Astrocyte (in vitro differentiated cells and primary cell): ENCODE results near the gene SMIM24. TPM values are rescaled to one million over a fixed set of nuclear protein-coding genes. Genes with fewer than 3 reads are reported as not detected.

Experiments used
- DNase-seq: peaks from one replicate; pipeline ENCODE4 v3.0.0-alpha.2; 2010; ENCODE audit warnings: low read depth
- FAIRE-seq: peaks from 2 replicates; lab custom pipeline; 2011; peaks lifted over from hg19 to GRCh38; lab: Jason Lieb, UNC
- H2AFZ ChIP-seq: 2 replicates; pipeline ENCODE4 v1.6.0; 2012; ENCODE audit warnings: low read depth, low read length, inconsistent platforms
- H3K27ac ChIP-seq: 2 replicates; pipeline ENCODE4 v1.5.1; 2011; ENCODE audit warnings: low read depth, low read length, inconsistent platforms
- H3K27me3 ChIP-seq: 2 replicates; pipeline ENCODE4 v1.6.0; 2011; ENCODE audit warnings: low read length, inconsistent platforms; ENCODE audit not compliant: insufficient read depth
- H3K36me3 ChIP-seq: 2 replicates; pipeline ENCODE4 v1.5.1; 2011; ENCODE audit warnings: low read length, inconsistent platforms; ENCODE audit not compliant: insufficient read depth
- H3K4me1 ChIP-seq: 2 replicates; pipeline ENCODE4 v1.5.1; 2011; ENCODE audit warnings: low read length, inconsistent platforms; ENCODE audit not compliant: insufficient read depth
- H3K4me2 ChIP-seq: 2 replicates; pipeline ENCODE4 v1.6.0; 2012; ENCODE audit warnings: low read length, inconsistent platforms
- H3K4me3 ChIP-seq: 2 replicates; pipeline ENCODE4 v1.5.1; 2011; ENCODE audit warnings: low read depth, mild to moderate bottlenecking, low read length, inconsistent platforms; ENCODE audit not compliant: insufficient read depth
- H3K79me2 ChIP-seq: 2 replicates; pipeline ENCODE4 v1.6.0; 2012; ENCODE audit warnings: mild to moderate bottlenecking, low read length, inconsistent platforms; ENCODE audit not compliant: insufficient read depth
- H3K9ac ChIP-seq: 2 replicates; pipeline ENCODE4 v1.6.0; 2012; ENCODE audit warnings: mild to moderate bottlenecking, low read length, inconsistent platforms
- H3K9me3 ChIP-seq: 2 replicates; pipeline ENCODE4 v1.5.1; 2012; ENCODE audit warnings: low read depth, mild to moderate bottlenecking, low read length, inconsistent platforms; ENCODE audit not compliant: insufficient read depth
- H4K20me1 ChIP-seq: 2 replicates; pipeline ENCODE4 v1.6.0; 2012; ENCODE audit warnings: low read length, inconsistent platforms; ENCODE audit not compliant: insufficient read depth
- H3K27ac Mint-ChIP-seq: one replicate; pipeline ENCODE4 v1.8.0; 2021; ENCODE audit warnings: mild to moderate bottlenecking, mixed read lengths; ENCODE audit not compliant: unreplicated experiment
- H3K27me3 Mint-ChIP-seq: one replicate; pipeline ENCODE4 v1.8.0; 2021; ENCODE audit warnings: low read depth, mixed read lengths; ENCODE audit not compliant: unreplicated experiment
- H3K36me3 Mint-ChIP-seq: one replicate; pipeline ENCODE4 v1.8.0; 2021; ENCODE audit warnings: low read depth, mixed read lengths; ENCODE audit not compliant: unreplicated experiment
- H3K4me1 Mint-ChIP-seq: one replicate; pipeline ENCODE4 v1.8.0; 2021; ENCODE audit warnings: low read depth, mixed read lengths; ENCODE audit not compliant: unreplicated experiment
- H3K4me3 Mint-ChIP-seq: one replicate; pipeline ENCODE4 v1.8.0; 2021; ENCODE audit warnings: mild to moderate bottlenecking, moderate library complexity, mixed read lengths; ENCODE audit not compliant: unreplicated experiment
- H3K9me3 Mint-ChIP-seq: one replicate; pipeline ENCODE4 v1.8.0; 2021; ENCODE audit warnings: mild to moderate bottlenecking, mixed read lengths; ENCODE audit not compliant: unreplicated experiment
- EZH2 ChIP-seq: IDR thresholded peaks from 2 replicates; pipeline ENCODE4 v1.6.1; 2012; ENCODE audit warnings: mild to moderate bottlenecking, low read length, inconsistent platforms; ENCODE audit not compliant: insufficient read depth
- total RNA-seq: library from RNA; stranded (reverse); gene quantifications from 2 replicates; pipeline ENCODE4 v1.2.1, GENCODE V29; 2021
- TF ChIP-seq, protein P1 (sequence below): IDR thresholded peaks from 2 replicates; pipeline ENCODE4 v1.5.1; 2011; ENCODE audit warnings: low read depth, mild to moderate bottlenecking, inconsistent platforms, low read length, moderate library complexity; ENCODE audit not compliant: insufficient read depth

SMIM24 gene
- total RNA-seq, 1 donor from 2014 or later: not detected

DNA sequence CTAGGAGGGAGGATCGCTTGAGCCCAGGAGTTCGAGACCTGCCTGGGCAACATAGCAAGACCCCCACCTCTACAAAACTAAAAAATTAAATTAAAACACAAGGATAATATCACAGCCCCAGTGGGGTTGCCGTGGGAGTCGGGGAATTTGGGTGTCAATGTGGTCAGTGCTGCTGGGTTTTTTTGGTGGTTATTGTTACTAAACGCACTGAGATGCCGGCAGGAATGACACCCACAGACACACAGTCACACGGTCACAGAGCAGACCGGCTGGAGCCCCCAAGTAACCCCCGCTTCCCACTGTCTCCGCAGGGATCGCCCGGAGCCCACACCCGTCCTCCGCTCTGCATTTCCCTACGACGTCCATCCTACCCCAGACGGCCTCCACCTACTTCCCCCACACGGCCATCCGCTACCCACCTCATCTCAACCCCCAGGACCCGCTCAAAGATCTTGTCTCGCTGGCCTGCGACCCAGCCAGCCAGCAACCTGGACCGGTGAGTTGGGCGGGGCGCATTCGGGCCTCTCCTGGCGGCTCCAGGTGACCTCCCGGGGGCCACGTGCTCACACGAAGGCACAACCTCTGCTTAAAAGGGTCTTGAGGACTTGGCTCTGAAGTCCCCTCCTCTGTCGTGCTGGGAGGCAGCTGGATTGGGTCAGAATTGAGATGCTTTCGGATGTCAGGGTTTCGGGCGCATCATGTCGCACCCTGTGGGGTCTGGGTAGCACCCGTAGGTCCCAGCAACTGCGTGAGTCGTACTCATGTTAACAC lies 28.0 kb downstream of the SMIM24 start:
- Histone ChIP-seq H3K4me2 (no peak overlapping the region), H2AFZ (no peak overlapping the region), H3K4me3 (no peak overlapping the region), H3K9me3 (no peaks in the 10 kb centered on the region), H4K20me1 (peaks cover 18% of the 10 kb centered on the region), H3K27me3 (no peaks in the 10 kb centered on the region), H3K27ac (peak overlapping the region; percentile 93), H3K9ac (peak overlapping the region; percentile 85), H3K36me3 (peaks cover 17% of the 10 kb centered on the region), H3K79me2 (peaks cover 20% of the 10 kb centered on the region), H3K4me1 (peaks cover 13% of the 10 kb centered on the region)
- Mint-ChIP-seq H3K27me3 (no peaks in the 10 kb centered on the region), H3K27ac (peak overlapping the region; percentile 99), H3K4me1 (peaks cover 10% of the 10 kb centered on the region), H3K36me3 (peaks cover 14% of the 10 kb centered on the region), H3K4me3 (peak overlapping the region; percentile 8), H3K9me3 (no peaks in the 10 kb centered on the region)
- no peak for DNase-seq
- TF ChIP-seq, protein P1, sequence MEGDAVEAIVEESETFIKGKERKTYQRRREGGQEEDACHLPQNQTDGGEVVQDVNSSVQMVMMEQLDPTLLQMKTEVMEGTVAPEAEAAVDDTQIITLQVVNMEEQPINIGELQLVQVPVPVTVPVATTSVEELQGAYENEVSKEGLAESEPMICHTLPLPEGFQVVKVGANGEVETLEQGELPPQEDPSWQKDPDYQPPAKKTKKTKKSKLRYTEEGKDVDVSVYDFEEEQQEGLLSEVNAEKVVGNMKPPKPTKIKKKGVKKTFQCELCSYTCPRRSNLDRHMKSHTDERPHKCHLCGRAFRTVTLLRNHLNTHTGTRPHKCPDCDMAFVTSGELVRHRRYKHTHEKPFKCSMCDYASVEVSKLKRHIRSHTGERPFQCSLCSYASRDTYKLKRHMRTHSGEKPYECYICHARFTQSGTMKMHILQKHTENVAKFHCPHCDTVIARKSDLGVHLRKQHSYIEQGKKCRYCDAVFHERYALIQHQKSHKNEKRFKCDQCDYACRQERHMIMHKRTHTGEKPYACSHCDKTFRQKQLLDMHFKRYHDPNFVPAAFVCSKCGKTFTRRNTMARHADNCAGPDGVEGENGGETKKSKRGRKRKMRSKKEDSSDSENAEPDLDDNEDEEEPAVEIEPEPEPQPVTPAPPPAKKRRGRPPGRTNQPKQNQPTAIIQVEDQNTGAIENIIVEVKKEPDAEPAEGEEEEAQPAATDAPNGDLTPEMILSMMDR: no peak
- FAIRE-seq: no peak

DNA sequence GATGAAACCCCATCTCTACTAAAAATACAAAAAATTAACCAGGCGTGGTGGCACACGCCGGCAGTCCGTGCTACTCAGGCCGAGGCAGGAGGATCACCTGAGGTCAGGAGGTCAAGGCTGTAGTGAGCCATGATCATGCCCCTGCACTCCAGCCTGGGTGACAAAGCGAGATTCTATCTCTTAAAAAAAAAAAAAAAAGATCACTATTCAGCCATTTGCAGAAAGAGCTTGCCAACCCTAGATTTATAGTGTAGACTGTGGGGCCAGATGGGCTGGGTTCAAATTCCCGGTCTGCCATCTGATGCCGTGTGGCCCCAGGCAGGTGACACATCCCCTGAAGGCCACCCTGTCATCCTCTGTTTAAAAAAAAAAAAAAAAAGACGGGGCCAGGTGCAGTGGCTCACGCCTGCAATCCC lies 28.9 kb downstream of the SMIM24 start:
- Histone ChIP-seq H3K27me3 (no peaks in the 10 kb centered on the region), H3K9me3 (no peaks in the 10 kb centered on the region), H3K27ac (peak overlapping the region; percentile 93), H3K4me1 (peaks cover 10% of the 10 kb centered on the region), H3K36me3 (peaks cover 17% of the 10 kb centered on the region), H3K9ac (peak overlapping the region; percentile 85), H3K79me2 (peaks cover 21% of the 10 kb centered on the region), H2AFZ (no peak overlapping the region), H3K4me3 (no peak overlapping the region), H4K20me1 (peaks cover 20% of the 10 kb centered on the region), H3K4me2 (peak overlapping the region; percentile 52)
- Mint-ChIP-seq H3K27ac (peak overlapping the region; percentile 99), H3K4me1 (peaks cover 9% of the 10 kb centered on the region), H3K4me3 (no peak overlapping the region), H3K9me3 (no peaks in the 10 kb centered on the region), H3K27me3 (no peaks in the 10 kb centered on the region), H3K36me3 (peaks cover 14% of the 10 kb centered on the region)
- no peak for FAIRE-seq
- TF ChIP-seq, protein P1: no peak
- no peak for TF ChIP-seq EZH2
- no peak for DNase-seq
